Measurements from ENCODE around the gene AHCYL2.

AHCYL2 gene

DNA sequence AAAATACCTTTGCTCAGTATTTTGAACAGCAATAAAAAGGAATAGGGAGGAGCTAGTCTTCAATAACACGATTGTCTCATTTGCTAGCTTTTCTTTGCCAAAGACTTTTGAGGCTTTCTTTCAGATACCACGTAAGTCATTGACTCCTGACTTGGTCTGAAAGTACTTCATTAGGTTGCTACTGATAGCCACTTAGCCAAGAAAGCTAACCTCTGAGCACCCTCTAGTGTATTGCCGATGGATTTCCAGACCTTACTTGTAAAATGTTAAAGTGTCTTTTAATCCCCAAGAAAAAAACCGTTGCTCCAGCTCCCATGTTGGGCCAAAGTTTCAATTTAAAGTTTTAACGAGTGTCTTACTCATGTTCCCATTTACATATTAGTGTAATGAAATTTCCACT lies 146.0 kb downstream of the AHCYL2 start:
- TF ChIP-seq, protein P1, sequence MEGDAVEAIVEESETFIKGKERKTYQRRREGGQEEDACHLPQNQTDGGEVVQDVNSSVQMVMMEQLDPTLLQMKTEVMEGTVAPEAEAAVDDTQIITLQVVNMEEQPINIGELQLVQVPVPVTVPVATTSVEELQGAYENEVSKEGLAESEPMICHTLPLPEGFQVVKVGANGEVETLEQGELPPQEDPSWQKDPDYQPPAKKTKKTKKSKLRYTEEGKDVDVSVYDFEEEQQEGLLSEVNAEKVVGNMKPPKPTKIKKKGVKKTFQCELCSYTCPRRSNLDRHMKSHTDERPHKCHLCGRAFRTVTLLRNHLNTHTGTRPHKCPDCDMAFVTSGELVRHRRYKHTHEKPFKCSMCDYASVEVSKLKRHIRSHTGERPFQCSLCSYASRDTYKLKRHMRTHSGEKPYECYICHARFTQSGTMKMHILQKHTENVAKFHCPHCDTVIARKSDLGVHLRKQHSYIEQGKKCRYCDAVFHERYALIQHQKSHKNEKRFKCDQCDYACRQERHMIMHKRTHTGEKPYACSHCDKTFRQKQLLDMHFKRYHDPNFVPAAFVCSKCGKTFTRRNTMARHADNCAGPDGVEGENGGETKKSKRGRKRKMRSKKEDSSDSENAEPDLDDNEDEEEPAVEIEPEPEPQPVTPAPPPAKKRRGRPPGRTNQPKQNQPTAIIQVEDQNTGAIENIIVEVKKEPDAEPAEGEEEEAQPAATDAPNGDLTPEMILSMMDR (conservative IDR thresholded peaks at IDR 0.05; ENCODE audit: control insufficient read depth, insufficient read depth, low read depth, low read length), result no peak
- DNase-seq (ENCODE audit: low read depth), result no peak
- H3K4me3 ChIP-seq (ENCODE audit: control insufficient read depth, low read depth, low read length), result no peak overlapping the region

GRCh38 chr7:129371487-129371886 lies 146.7 kb downstream of the AHCYL2 start:
- TF ChIP-seq, protein P1 (conservative IDR thresholded peaks at IDR 0.05; ENCODE audit: control insufficient read depth, insufficient read depth, low read depth, low read length), result no peak
- no peak for DNase-seq (ENCODE audit: low read depth)
- H3K4me3 ChIP-seq (ENCODE audit: control insufficient read depth, low read depth, low read length), result no peak overlapping the region

DNA sequence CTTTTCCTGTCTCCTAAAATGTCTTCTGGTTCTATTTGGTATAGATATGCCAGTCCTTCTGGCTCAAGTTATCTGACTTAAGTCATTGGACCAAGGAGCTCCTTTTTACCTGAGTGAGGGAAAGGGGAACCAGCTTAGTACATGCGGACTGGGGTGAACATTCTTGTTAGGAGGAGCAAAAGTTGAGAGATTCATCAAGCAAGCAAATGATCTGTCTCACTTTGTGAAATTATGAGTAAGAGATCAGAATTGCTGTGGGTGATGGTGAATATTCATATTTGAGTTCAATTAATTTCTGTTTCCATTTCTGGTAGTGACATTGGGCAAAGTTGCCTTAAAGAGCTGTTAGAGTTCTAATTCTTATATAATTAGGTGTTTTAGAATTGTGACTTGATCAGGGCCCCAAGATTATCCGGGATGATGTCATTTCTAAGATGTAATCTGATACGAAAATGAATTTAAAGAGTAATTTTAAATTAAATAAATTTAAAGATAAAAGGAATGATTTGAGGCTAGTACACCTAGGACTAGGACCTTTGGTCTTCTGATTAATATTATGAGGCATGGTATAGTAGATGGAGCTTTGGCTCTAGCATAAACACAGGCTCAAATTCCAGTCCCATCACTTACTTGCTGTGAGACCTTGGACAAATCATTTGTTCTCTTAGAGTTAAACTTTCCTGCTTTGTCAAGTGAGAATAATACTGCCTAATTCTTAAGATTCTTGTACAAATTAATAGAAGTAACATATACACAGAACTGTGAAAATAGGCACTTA lies 149.0 kb downstream of the AHCYL2 start:
- DNase-seq (ENCODE audit: low read depth), result no peak
- no peak overlapping the region for H3K4me3 ChIP-seq (ENCODE audit: control insufficient read depth, low read depth, low read length)
- TF ChIP-seq, protein P1 (conservative IDR thresholded peaks at IDR 0.05; ENCODE audit: control insufficient read depth, insufficient read depth, low read depth, low read length), result no peak

DNA sequence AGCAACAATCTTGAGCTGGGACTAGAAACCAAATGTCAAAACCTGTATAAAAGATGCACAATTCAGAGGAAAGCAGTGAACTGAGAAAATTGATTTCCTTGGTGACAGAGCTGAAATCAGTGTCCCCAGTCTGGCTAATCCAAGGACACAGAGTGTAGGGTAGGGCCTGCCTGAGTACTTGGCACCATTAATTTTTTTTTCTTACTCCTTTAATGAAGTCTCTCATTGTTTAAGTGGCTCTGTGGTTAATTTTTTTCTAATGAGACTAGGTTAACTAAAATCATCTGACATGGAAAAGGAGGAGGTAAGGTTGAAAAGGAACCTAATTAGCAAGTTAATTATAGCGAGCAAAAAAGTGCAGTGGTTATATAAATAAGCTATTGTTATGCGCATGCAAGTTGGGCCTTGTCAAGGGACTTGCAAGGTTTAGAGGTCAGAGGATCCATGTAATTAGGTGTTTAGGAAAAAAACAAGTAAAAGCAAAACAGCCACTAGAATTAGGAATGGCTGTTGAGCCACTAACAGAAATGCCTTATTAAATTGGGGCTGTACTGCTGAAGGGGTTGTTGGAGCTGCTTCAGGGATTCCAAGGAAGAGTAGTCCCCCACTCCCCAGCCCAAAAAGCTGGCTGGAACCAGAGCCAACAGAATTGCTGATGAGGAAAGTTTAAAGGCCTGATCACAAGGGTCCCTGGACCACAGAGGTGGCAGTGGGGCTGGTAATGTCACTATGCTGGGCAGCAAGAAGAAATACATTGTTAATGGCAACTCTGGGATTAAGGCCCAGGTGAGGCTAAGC lies 150.5 kb downstream of the AHCYL2 start:
- no peak for DNase-seq (ENCODE audit: low read depth)
- TF ChIP-seq, protein P1 (conservative IDR thresholded peaks at IDR 0.05; ENCODE audit: control insufficient read depth, insufficient read depth, low read depth, low read length), result no peak
- no peak overlapping the region for H3K4me3 ChIP-seq (ENCODE audit: control insufficient read depth, low read depth, low read length)

DNA sequence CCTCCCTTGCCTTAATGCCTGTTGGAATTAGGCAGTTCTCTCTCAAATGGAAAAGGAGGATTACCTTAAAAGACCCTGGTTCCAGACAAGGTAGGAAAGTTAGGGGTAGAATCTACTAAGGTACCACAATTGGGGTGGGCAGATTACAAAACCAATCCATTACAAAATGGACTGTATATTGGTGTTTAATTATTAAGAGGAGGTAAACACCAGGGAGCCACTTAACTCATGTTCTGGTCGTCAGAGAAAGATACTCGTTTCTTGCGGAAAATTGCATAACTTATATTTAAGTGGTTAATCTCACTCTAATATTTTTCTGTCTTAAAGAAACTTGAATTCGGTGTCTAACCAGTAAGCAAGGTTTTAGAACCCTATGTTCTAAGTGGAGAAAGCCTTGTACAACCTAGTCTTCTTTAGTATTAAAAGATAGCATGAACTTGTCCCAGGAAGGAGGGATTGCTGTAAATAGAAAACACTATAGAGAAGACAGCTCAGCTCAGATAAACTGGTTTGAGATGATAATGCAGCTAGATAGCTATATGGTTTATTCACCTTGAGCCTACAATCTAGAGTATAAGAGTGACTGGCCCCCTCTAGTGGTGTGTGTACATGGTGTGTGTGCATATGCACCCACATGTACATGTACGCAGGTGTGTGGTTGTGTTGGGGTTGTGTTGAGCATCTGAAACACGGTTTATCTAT lies 151.4 kb downstream of the AHCYL2 start:
- TF ChIP-seq, protein P1 (conservative IDR thresholded peaks at IDR 0.05; ENCODE audit: control insufficient read depth, insufficient read depth, low read depth, low read length), result peak; percentile 58
- peak; percentile 38 for DNase-seq (ENCODE audit: low read depth)
- no peak overlapping the region for H3K4me3 ChIP-seq (ENCODE audit: control insufficient read depth, low read depth, low read length)

DNA sequence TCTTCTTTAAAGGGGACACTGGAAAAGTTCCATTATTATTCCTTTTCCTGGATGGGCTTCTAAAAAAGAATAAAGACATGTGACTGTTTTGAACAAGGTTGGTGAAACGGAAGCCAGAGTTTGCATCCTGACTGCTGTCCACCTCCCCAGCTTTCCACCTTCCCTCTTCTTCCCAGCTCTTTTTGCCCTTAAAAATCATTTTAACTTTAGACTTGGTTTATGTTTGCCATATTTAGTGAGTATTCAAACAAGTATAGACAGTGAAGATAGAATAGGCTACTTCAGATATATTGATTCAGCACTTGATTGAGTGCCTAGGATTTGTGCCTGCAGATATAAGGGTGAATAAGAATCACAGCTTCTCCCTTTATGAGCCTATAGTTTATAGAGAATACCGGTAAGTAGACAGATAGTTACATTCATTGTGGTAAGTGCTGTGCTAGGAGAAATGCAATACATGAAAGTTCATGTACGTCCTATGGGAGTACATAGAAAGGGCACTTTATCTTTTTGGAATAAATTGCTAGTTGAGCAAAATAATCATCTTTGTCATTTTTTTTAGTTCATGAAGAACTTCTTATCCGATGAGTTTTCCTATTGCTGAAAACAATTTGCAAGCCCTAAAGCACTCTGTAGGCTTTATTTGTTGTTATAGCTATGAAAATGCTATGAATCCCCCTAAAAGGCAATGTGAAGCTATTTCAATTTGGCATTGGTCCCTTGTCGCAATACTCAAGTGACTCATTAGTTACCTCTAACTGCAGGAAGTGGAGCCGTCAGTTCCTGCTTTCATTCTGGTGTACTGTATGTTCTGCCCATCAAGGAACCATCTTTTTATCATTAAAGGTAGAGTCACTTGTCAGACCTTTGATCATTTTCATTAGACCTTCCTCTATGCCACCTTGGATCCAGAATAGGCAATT lies 152.2 kb downstream of the AHCYL2 start:
- H3K4me3 ChIP-seq (ENCODE audit: control insufficient read depth, low read depth, low read length), result no peak overlapping the region
- TF ChIP-seq, protein P1 (conservative IDR thresholded peaks at IDR 0.05; ENCODE audit: control insufficient read depth, insufficient read depth, low read depth, low read length), result no peak
- DNase-seq (ENCODE audit: low read depth), result peak; percentile 55
